Right atrium auricular region (tissue), 2 donors: ENCODE measurements around the gene GATA5. TPM values are rescaled to one million over a fixed set of nuclear protein-coding genes. Genes with fewer than 3 reads are reported as not detected.

Experiments
- DNase-seq: peaks from one replicate; pipeline ENCODE4 v3.0.0-alpha.2; 2019; ENCODE audit warnings: low spot score
- H3K27ac ChIP-seq, 2 donors: fragments of 200-600 bp; sonication (generic); 1 replicate in 1 of 2; 2 replicates in 1 of 2; pipeline ENCODE4 v1.5.1; 2016 to 2019
- H3K27me3 ChIP-seq, 2 donors: fragments of 200-600 bp; sonication (generic); one replicate each; pipeline versions ENCODE4 v1.5.1 to v1.6.0; 2017 to 2019
- H3K36me3 ChIP-seq: fragments of 200-600 bp; sonication (generic); one replicate; pipeline ENCODE4 v1.5.1; 2016
- H3K4me1 ChIP-seq, 2 donors: fragments of 200-600 bp; sonication (generic); one replicate each; pipeline versions ENCODE4 v1.5.1 to v1.6.0; 2017 to 2019
- H3K4me3 ChIP-seq, 2 donors: fragments of 200-600 bp; sonication (generic); 1 replicate in 1 of 2; 2 replicates in 1 of 2; pipeline ENCODE4 v1.5.1; 2017 to 2019; ENCODE audit warnings: mild to moderate bottlenecking in 1 of 2, moderate library complexity in 1 of 2
- H3K9me3 ChIP-seq, 2 donors: fragments of 200-600 bp; sonication (generic); one replicate each; pipeline ENCODE4 v1.5.1; 2019
- CTCF ChIP-seq, 2 donors: fragments of 200-600 bp; sonication (generic); IDR thresholded peaks; one replicate each; pipeline ENCODE4 v1.5.1; 2019; ENCODE audit warnings: antibody characterized with exemption in 2 of 2
- total RNA-seq, 2 donors: library from RNA; depleted of rRNA; stranded (reverse); fragments of >200 nt; gene quantifications; one replicate each; pipeline ENCODE4 v1.1.0, GENCODE V29; 2016

GATA5 gene
- total RNA-seq: 1 to 10 TPM; 6.9 to 9.6 TPM

- H3K9me3 ChIP-seq: no peaks in the 10 kb centered on the region
- no peak for DNase-seq
- H3K36me3 ChIP-seq: no peaks in the 10 kb centered on the region
- H3K4me1 ChIP-seq: peaks cover 0 to 38% of the 10 kb centered on the region in 2 donors
- H3K27me3 ChIP-seq: peaks cover 0 to 9% of the 10 kb centered on the region in 2 donors
- H3K4me3 ChIP-seq: peak within 1 kb of the TSS; percentile 50 to 58
- peak within 1 kb of the TSS; percentile 78 to 79 for H3K27ac ChIP-seq
- TF ChIP-seq CTCF (IDR thresholded peaks at IDR 0.05): no peak
Measured at GRCh38 chr20:62475772-62476055, at the start of gene GATA5. Gene GATA5, minus strand, starts transcription at chr20:62475995. Its CDS starts 474 bp downstream, at chr20:62475521.

- Histone ChIP-seq H3K4me1 (peaks cover 0 to 9% of the 10 kb centered on the region in 2 donors), H3K36me3 (no peaks in the 10 kb centered on the region), H3K4me3 (no peak overlapping the region), H3K9me3 (no peaks in the 10 kb centered on the region), H3K27ac (no peak overlapping the region), H3K27me3 (no peaks in the 10 kb centered on the region)
- DNase-seq: no peak
- no peak for TF ChIP-seq CTCF (IDR thresholded peaks at IDR 0.05)
Measured at GRCh38 chr20:62525014-62525413, 49.2 kb upstream of the GATA5 start.

- no peak overlapping the region for H3K4me3 ChIP-seq
- H3K27me3 ChIP-seq: no peaks in the 10 kb centered on the region
- no peak for TF ChIP-seq CTCF (IDR thresholded peaks at IDR 0.05)
- no peak for DNase-seq
- peaks cover 0 to 4% of the 10 kb centered on the region in 2 donors for H3K4me1 ChIP-seq
- no peaks in the 10 kb centered on the region for H3K9me3 ChIP-seq
- no peak overlapping the region for H3K27ac ChIP-seq
- no peaks in the 10 kb centered on the region for H3K36me3 ChIP-seq
Measured at GRCh38 chr20:62524505-62524911, 48.7 kb upstream of the GATA5 start.

- no peaks in the 10 kb centered on the region for H3K27me3 ChIP-seq
- no peak overlapping the region for H3K27ac ChIP-seq
- H3K4me1 ChIP-seq: peaks cover 0 to 1% of the 10 kb centered on the region in 2 donors
- H3K9me3 ChIP-seq: no peaks in the 10 kb centered on the region
- no peak for DNase-seq
- no peaks in the 10 kb centered on the region for H3K36me3 ChIP-seq
- H3K4me3 ChIP-seq: no peak overlapping the region
- TF ChIP-seq CTCF (IDR thresholded peaks at IDR 0.05): no peak
Measured at GRCh38 chr20:62523473-62524203, 47.8 kb upstream of the GATA5 start.

- no peak for TF ChIP-seq CTCF (IDR thresholded peaks at IDR 0.05)
- Histone ChIP-seq H3K4me3 (no peak overlapping the region), H3K27ac (no peak overlapping the region), H3K9me3 (no peaks in the 10 kb centered on the region), H3K4me1 (peaks cover 0 to 7% of the 10 kb centered on the region in 2 donors), H3K27me3 (no peaks in the 10 kb centered on the region), H3K36me3 (no peaks in the 10 kb centered on the region)
- no peak for DNase-seq
Measured at GRCh38 chr20:62522748-62523396, 47.1 kb upstream of the GATA5 start.
